PFSK-1 (cell line): Measurements from ENCODE around the gene DMRTA2.

Experiments
- FOXP2 ChIP-seq: optimal IDR thresholded peaks from 2 replicates; pipeline ENCODE3; 2011; ENCODE audit warnings: borderline replicate concordance, control low read depth, inconsistent platforms; ENCODE audit not compliant: insufficient read depth; ENCODE audit errors: extremely low read length, extremely low read depth
- POLR2AphosphoS5 ChIP-seq: IDR thresholded peaks from 2 replicates; pipeline ENCODE4 v1.6.1; 2012; ENCODE audit warnings: low read depth, mild to moderate bottlenecking, control low read depth, low read length, moderate library complexity
- REST ChIP-seq, 2 experiments: IDR thresholded peaks; 2 replicates each; pipeline versions ENCODE4 v1.6.1 to v1.8.0; 2011 to 2012; ENCODE audit warnings: low read depth in 2 of 2, low read length in 2 of 2, control low read depth in 1 of 2, inconsistent platforms in 1 of 2, mild to moderate bottlenecking in 1 of 2, moderate library complexity in 1 of 2; ENCODE audit not compliant: insufficient read depth in 1 of 2
- SIN3A ChIP-seq: IDR thresholded peaks from 2 replicates; pipeline ENCODE4 v1.6.1; 2012; ENCODE audit warnings: mild to moderate bottlenecking, low read length, moderate library complexity, borderline replicate concordance; ENCODE audit not compliant: insufficient read depth
- TAF1 ChIP-seq: IDR thresholded peaks from 2 replicates; pipeline ENCODE4 v1.6.1; 2012; ENCODE audit warnings: low read length, control low read depth, borderline replicate concordance; ENCODE audit not compliant: insufficient read depth

DMRTA2 gene

GRCh38 chr1:50427086-50427817 lies 4.0 kb upstream of the DMRTA2 start:
- TF ChIP-seq FOXP2 = no peak
- TF ChIP-seq REST (IDR thresholded peaks at IDR 0.05; ENCODE audit: insufficient read depth in 1 of 2, low read depth in 2 of 2, low read length in 2 of 2) = no peak
- TF ChIP-seq SIN3A = no peak
- no peak for TF ChIP-seq POLR2AphosphoS5
- TF ChIP-seq TAF1 = no peak

GRCh38 chr1:50426702-50427085 lies 3.5 kb upstream of the DMRTA2 start:
- TF ChIP-seq REST (IDR thresholded peaks at IDR 0.05; ENCODE audit: insufficient read depth in 1 of 2, low read depth in 2 of 2, low read length in 2 of 2) = no peak
- TF ChIP-seq FOXP2 = no peak
- no peak for TF ChIP-seq POLR2AphosphoS5
- TF ChIP-seq SIN3A = no peak
- TF ChIP-seq TAF1 = no peak

GRCh38 chr1:50426108-50426700 lies 3.0 kb upstream of the DMRTA2 start:
- TF ChIP-seq REST (IDR thresholded peaks at IDR 0.05; ENCODE audit: insufficient read depth in 1 of 2, low read depth in 2 of 2, low read length in 2 of 2) (no peak), POLR2AphosphoS5 (no peak), SIN3A (no peak), TAF1 (no peak), FOXP2 (no peak)

GRCh38 chr1:50425376-50426107 lies 2.3 kb upstream of the DMRTA2 start:
- TF ChIP-seq POLR2AphosphoS5 (no peak), REST (IDR thresholded peaks at IDR 0.05; ENCODE audit: insufficient read depth in 1 of 2, low read depth in 2 of 2, low read length in 2 of 2) (no peak), TAF1 (no peak), FOXP2 (no peak), SIN3A (no peak)
